ENCODE data around the gene FCGBP. TPM values are rescaled to one million over a fixed set of nuclear protein-coding genes. Genes with fewer than 3 reads are reported as not detected.

Gene FCGBP
- total RNA-seq, 1 experiment from 2014 or later, result 5.7 TPM

DNA sequence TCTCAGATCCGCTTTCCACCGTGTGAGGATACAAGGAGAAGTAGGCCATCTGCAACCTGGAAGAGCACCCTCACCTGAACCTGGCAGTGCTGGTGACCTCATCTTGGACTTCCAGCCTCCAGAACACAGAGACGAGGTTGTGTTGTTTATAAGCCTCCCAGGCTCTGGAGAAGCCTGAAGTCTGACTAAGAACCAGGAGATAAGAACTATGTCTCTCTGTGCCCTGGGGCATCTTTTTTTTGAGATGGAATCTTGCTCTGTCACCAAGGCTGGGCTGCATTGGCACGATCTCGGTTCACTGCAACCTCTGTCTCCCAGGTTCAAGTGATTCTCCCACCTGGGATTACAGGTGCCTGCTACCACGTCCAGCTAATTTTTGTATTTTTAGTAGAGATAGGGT lies 14.5 kb downstream of the FCGBP start (continued):
- TF ChIP-seq CTCF (IDR thresholded peaks at IDR 0.05 in 2 of 3, conservative IDR thresholded peaks at IDR 0.05 in 1 of 3; ENCODE audit: borderline replicate concordance in 1 of 3, insufficient read depth in 1 of 3, low read depth in 2 of 3, low read length in 2 of 3), result no peak
- no peak for TF ChIP-seq CBX3 (IDR thresholded peaks at IDR 0.05; ENCODE audit: low read depth)
- TF ChIP-seq RAD21 (IDR thresholded peaks at IDR 0.05; ENCODE audit: low read depth), result no peak

DNA sequence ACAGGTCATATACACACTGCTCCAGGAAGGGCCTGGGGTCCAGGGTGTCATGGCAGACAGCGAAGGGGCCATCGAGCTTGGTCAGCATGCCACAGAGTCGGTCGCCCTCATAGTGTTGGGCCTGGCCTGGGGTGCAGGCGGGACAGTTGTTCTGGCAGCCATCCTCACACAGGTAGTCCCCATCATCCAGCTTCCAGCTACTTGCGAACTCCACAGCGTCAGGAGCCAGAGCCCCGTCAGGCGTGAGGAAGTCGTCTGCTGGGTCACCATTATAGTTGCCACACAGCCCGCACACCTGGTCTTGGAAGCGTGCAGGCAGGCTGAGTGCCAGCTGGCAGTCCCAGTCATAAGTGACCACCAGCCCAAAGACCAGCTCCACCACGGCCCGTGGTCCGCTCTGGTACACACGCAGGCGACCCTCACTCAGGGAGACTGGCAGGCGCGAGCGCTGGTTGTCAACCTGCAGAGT lies 16.2 kb downstream of the FCGBP start:
- POLR2A ChIA-PET, result no interaction called here
- no peaks in the 10 kb centered on the region for H4K20me1 ChIP-seq (ENCODE audit: insufficient read depth)
- H3K9me3 ChIP-seq (ENCODE audit: control insufficient read depth in 1 of 2, insufficient read depth in 1 of 2, low read depth in 1 of 2, low read length in 2 of 2), result no peaks in the 10 kb centered on the region; a peak in 1 of 4 replicates
- intact Hi-C loops (cut with micrococcal nuclease), result no loop called here
- H3K27ac ChIP-seq (ENCODE audit: low read depth, low read length), result no peak overlapping the region
- no peak for ATAC-seq
- H3K79me2 ChIP-seq (ENCODE audit: insufficient read depth, low read length), result no peaks in the 10 kb centered on the region
- H3K36me3 ChIP-seq (ENCODE audit: control insufficient read depth in 1 of 2, insufficient read depth in 2 of 2, low read length in 2 of 2), result no peaks in the 10 kb centered on the region
- BruUV-seq (replicated peaks), result no TSS peak
- no peak for DNase-seq (ENCODE audit: low read depth, low spot score)
- no peaks in the 10 kb centered on the region for H3K9me2 ChIP-seq (ENCODE audit: insufficient read depth)
- no peaks in the 10 kb centered on the region for H3K4me1 ChIP-seq (ENCODE audit: control insufficient read depth in 1 of 2, insufficient read depth in 2 of 2, low read length in 2 of 2)
- no peak overlapping the region for H3K4me2 ChIP-seq (ENCODE audit: low read length)
- RAD21 ChIA-PET (ENCODE audit: low non-redundant PET in 1 of 2, low total read pairs in 2 of 2, uncharacterized antibody in 2 of 2, unreplicated experiment in 2 of 2), result no interaction called here
- CTCF ChIA-PET, result no interaction called here
- H3K27me3 ChIP-seq (ENCODE audit: insufficient read depth, low read length), result no peaks in the 10 kb centered on the region
- no peak overlapping the region for H3K9ac ChIP-seq (ENCODE audit: low read length)
- no peak overlapping the region for H2AFZ ChIP-seq (ENCODE audit: low read depth, low read length, poor library complexity, severe bottlenecking)
- TF ChIP-seq TCF7L2 (IDR thresholded peaks at IDR 0.05; ENCODE audit: borderline replicate concordance, extremely low read depth, insufficient read depth, insufficient read length) (no peak), YY1 (IDR thresholded peaks at IDR 0.05; ENCODE audit: extremely low read depth, insufficient replicate concordance, low read depth, low read length) (no peak), ZBTB33 (IDR thresholded peaks at IDR 0.05; ENCODE audit: extremely low read depth, insufficient replicate concordance, low read length) (no peak), POLR2AphosphoS5 (IDR thresholded peaks at IDR 0.05; ENCODE audit: low read depth, low read length) (no peak), CBX3 (IDR thresholded peaks at IDR 0.05; ENCODE audit: low read depth) (no peak), ELF1 (IDR thresholded peaks at IDR 0.05; ENCODE audit: borderline replicate concordance, low read depth) (no peak), RAD21 (IDR thresholded peaks at IDR 0.05; ENCODE audit: low read depth) (no peak), EZH2phosphoT487 (IDR thresholded peaks at IDR 0.05; ENCODE audit: borderline replicate concordance) (no peak), EZH2 (IDR thresholded peaks at IDR 0.05) (no peak)
- no peak overlapping the region for H3K4me3 ChIP-seq (replicated peaks in 1 of 2; ENCODE audit: low read depth in 1 of 2, low read length in 2 of 2)

Data from HCT116 (cell line).